Mesenchymal stem cell (in vitro differentiated cells and primary cell): Measurements from ENCODE around the gene PPP1R14B.

Experiments
- DNase-seq: peaks from one replicate; pipeline ENCODE4 v3.0.0-alpha.2; 2013
- H2AFZ ChIP-seq: one replicate; pipeline ENCODE4 v1.6.1; 2013; ENCODE audit warnings: low read depth, mild to moderate bottlenecking, control low read depth, inconsistent platforms, low read length, moderate library complexity
- H2AK5ac ChIP-seq: 2 replicates; pipeline ENCODE4 v1.6.1; 2013; ENCODE audit warnings: low read length, moderate library complexity, mild to moderate bottlenecking, inconsistent platforms; ENCODE audit not compliant: severe bottlenecking
- H2BK120ac ChIP-seq: one replicate; pipeline ENCODE4 v1.6.1; 2013; ENCODE audit warnings: low read depth, mild to moderate bottlenecking, inconsistent platforms, low read length, moderate library complexity
- H2BK12ac ChIP-seq, 2 experiments: one replicate each; pipeline ENCODE4 v1.6.1; 2013; ENCODE audit warnings: inconsistent platforms in 2 of 2, low read length in 2 of 2, mild to moderate bottlenecking in 2 of 2, moderate library complexity in 2 of 2, control low read depth in 1 of 2
- H2BK15ac ChIP-seq: one replicate; pipeline ENCODE4 v1.6.1; 2013; ENCODE audit warnings: mild to moderate bottlenecking, low read depth, inconsistent platforms; ENCODE audit not compliant: poor library complexity, severe bottlenecking
- H2BK5ac ChIP-seq: 2 replicates; pipeline ENCODE4 v1.6.1; 2013; ENCODE audit warnings: low read depth, mild to moderate bottlenecking, low read length, control low read depth, inconsistent platforms; ENCODE audit not compliant: poor library complexity, severe bottlenecking
- H3K14ac ChIP-seq, 2 experiments: one replicate each; pipeline ENCODE4 v1.6.1; 2013; ENCODE audit warnings: inconsistent platforms in 2 of 2, low read length in 2 of 2, control low read depth in 1 of 2, mild to moderate bottlenecking in 1 of 2, moderate library complexity in 1 of 2
- H3K18ac ChIP-seq, 2 experiments: one replicate each; pipeline ENCODE4 v1.6.1; 2013; ENCODE audit warnings: inconsistent platforms in 2 of 2, low read length in 2 of 2, control low read depth in 1 of 2, low read depth in 1 of 2, mild to moderate bottlenecking in 1 of 2
- H3K23ac ChIP-seq, 2 experiments: one replicate each; pipeline ENCODE4 v1.6.1; 2013; ENCODE audit warnings: inconsistent platforms in 2 of 2, low read length in 2 of 2, mild to moderate bottlenecking in 2 of 2, moderate library complexity in 2 of 2, control low read depth in 1 of 2
- H3K27ac ChIP-seq: 2 replicates; pipeline ENCODE4 v1.5.1; 2013; ENCODE audit warnings: mild to moderate bottlenecking, moderate library complexity, low read length, control low read depth, inconsistent platforms; ENCODE audit not compliant: poor library complexity, severe bottlenecking
- H3K27me3 ChIP-seq, 2 experiments: 2 replicates each; pipeline versions ENCODE4 v1.6.1 to v1.7.0; 2013; ENCODE audit warnings: low read length in 2 of 2, mild to moderate bottlenecking in 2 of 2, moderate library complexity in 2 of 2, control low read depth in 1 of 2, inconsistent platforms in 1 of 2; ENCODE audit not compliant: control insufficient read depth in 1 of 2, insufficient read depth in 1 of 2
- H3K36me3 ChIP-seq, 2 experiments: 2 replicates each; pipeline versions ENCODE4 v1.6.1 to v1.7.0; 2013; ENCODE audit warnings: low read length in 2 of 2, control low read depth in 1 of 2, inconsistent platforms in 1 of 2, low read depth in 1 of 2, mild to moderate bottlenecking in 1 of 2; ENCODE audit not compliant: insufficient read depth in 2 of 2, control insufficient read depth in 1 of 2
- H3K4ac ChIP-seq, 2 experiments: one replicate each; pipeline ENCODE4 v1.6.1; 2013; ENCODE audit warnings: inconsistent platforms in 2 of 2, low read length in 2 of 2, mild to moderate bottlenecking in 2 of 2, moderate library complexity in 2 of 2, control low read depth in 1 of 2, low read depth in 1 of 2
- H3K4me1 ChIP-seq: 2 replicates; pipeline ENCODE4 v1.6.1; 2013; ENCODE audit warnings: low read depth, low read length, control low read depth; ENCODE audit not compliant: control insufficient read depth, insufficient read depth
- H3K4me2 ChIP-seq: 2 replicates; pipeline ENCODE4 v1.6.1; 2013; ENCODE audit warnings: low read length, mild to moderate bottlenecking, inconsistent platforms; ENCODE audit not compliant: poor library complexity, severe bottlenecking
- H3K4me3 ChIP-seq, 2 experiments: 2 replicates each; pipeline versions ENCODE4 v1.5.1 to v1.7.0; 2013; ENCODE audit warnings: low read length in 2 of 2, mild to moderate bottlenecking in 2 of 2, control low read depth in 1 of 2, low read depth in 1 of 2; ENCODE audit not compliant: insufficient read depth in 1 of 2
- H3K79me1 ChIP-seq: replicated peaks from 2 replicates; pipeline ENCODE4 v1.6.1; 2013; ENCODE audit warnings: mild to moderate bottlenecking, control low read depth, low read length, inconsistent platforms; ENCODE audit not compliant: poor library complexity, severe bottlenecking
- H3K9ac ChIP-seq: 2 replicates; pipeline ENCODE4 v1.7.0; 2013; ENCODE audit warnings: mild to moderate bottlenecking, low read length, moderate library complexity
- H3K9me3 ChIP-seq: 2 replicates; pipeline ENCODE4 v1.7.0; 2013; ENCODE audit warnings: mild to moderate bottlenecking, low read length; ENCODE audit not compliant: control insufficient read depth
- H4K8ac ChIP-seq: one replicate; pipeline ENCODE4 v1.6.1; 2013; ENCODE audit warnings: inconsistent platforms, mild to moderate bottlenecking, low read length, moderate library complexity
- H4K91ac ChIP-seq: one replicate; pipeline ENCODE4 v1.6.1; 2013; ENCODE audit warnings: mild to moderate bottlenecking, low read length, inconsistent platforms
- WGBS: methylation state at CpG from one replicate; pipeline ENCODE4 v1.1.7; 2013; ENCODE audit warnings: mixed read lengths; 5-methylcytosine and 5-hydroxymethylcytosine counted together

Gene PPP1R14B

GRCh38 chr11:64245797-64246620 lies 734 bp downstream of the PPP1R14B start:
- peak overlapping the region; percentile 95 for H4K91ac ChIP-seq
- H3K14ac ChIP-seq = peak overlapping the region in 1 of 2 experiments; percentile 98
- no peaks in the 10 kb centered on the region for H3K9me3 ChIP-seq
- H3K27me3 ChIP-seq = no peaks in the 10 kb centered on the region
- peak overlapping the region; percentile 89 for H3K4me2 ChIP-seq
- H4K8ac ChIP-seq = peak overlapping the region; percentile 33
- H3K36me3 ChIP-seq = peaks cover 14 to 26% of the 10 kb centered on the region in 2 experiments
- WGBS = 2% methylated on average over 32 of the region's 46 CpGs
- H2AFZ ChIP-seq = no peak overlapping the region
- peak overlapping the region; percentile 75 to 95 for H3K4me3 ChIP-seq
- peak overlapping the region; percentile 30 for H2BK15ac ChIP-seq
- H3K4me1 ChIP-seq = peaks cover 40% of the 10 kb centered on the region
- H3K27ac ChIP-seq = peak overlapping the region; percentile 79
- peak; percentile 93 for DNase-seq
- H2BK120ac ChIP-seq = peak overlapping the region; percentile 82
- peaks cover 5% of the 10 kb centered on the region for H3K79me1 ChIP-seq
- H2AK5ac ChIP-seq = peak overlapping the region; percentile 6
- H3K23ac ChIP-seq = peak overlapping the region in 1 of 2 experiments; percentile 90
- H2BK12ac ChIP-seq = peak overlapping the region; percentile 69 to 87
- H2BK5ac ChIP-seq = peak overlapping the region; percentile 10
- H3K18ac ChIP-seq = peak overlapping the region; percentile 68 to 91
- peak overlapping the region; percentile 93 for H3K9ac ChIP-seq
- H3K4ac ChIP-seq = peak overlapping the region; percentile 96

- Histone ChIP-seq H3K9me3 (no peaks in the 10 kb centered on the region), H3K4me1 (peaks cover 37% of the 10 kb centered on the region), H2BK12ac (peak overlapping the region in 1 of 2 experiments; percentile 87), H3K27ac (peak overlapping the region; percentile 79), H3K14ac (peak overlapping the region in 1 of 2 experiments; percentile 83), H3K9ac (peak overlapping the region; percentile 93), H2BK120ac (peak overlapping the region; percentile 55), H4K8ac (peak overlapping the region; percentile 33), H3K23ac (no peak overlapping the region), H3K4ac (peak overlapping the region; percentile 96), H3K27me3 (no peaks in the 10 kb centered on the region), H2BK15ac (no peak overlapping the region), H3K36me3 (peaks cover 14 to 26% of the 10 kb centered on the region in 2 experiments), H4K91ac (peak overlapping the region; percentile 95), H3K79me1 (peaks cover 3% of the 10 kb centered on the region), H3K4me3 (peak overlapping the region; percentile 75 to 95), H3K4me2 (peak overlapping the region; percentile 89), H2AK5ac (no peak overlapping the region), H2BK5ac (peak overlapping the region; percentile 10), H3K18ac (peak overlapping the region; percentile 46 to 91), H2AFZ (no peak overlapping the region)
- 33% methylated on average over 2 of the region's 6 CpGs for WGBS
- DNase-seq = no peak
Observed at GRCh38 chr11:64245401-64245796, 1.3 kb downstream of the PPP1R14B start.

GRCh38 chr11:64244966-64245365 lies 1.8 kb downstream of the PPP1R14B start:
- peak overlapping the region in 1 of 2 experiments; percentile 38 for H3K4ac ChIP-seq

GRCh38 chr11:64244107-64244506 lies 2.6 kb downstream of the PPP1R14B start:
- Histone ChIP-seq H3K4ac (no peak overlapping the region), H3K9ac (peak overlapping the region; percentile 93), H2BK15ac (no peak overlapping the region), H2BK5ac (no peak overlapping the region), H3K14ac (no peak overlapping the region), H3K27me3 (no peaks in the 10 kb centered on the region), H2BK12ac (no peak overlapping the region), H3K4me3 (peak overlapping the region in 1 of 2 experiments; percentile 51), H3K27ac (peak overlapping the region; percentile 1), H3K4me2 (no peak overlapping the region), H4K91ac (no peak overlapping the region), H2AFZ (no peak overlapping the region), H3K79me1 (peaks cover 10% of the 10 kb centered on the region), H3K9me3 (no peaks in the 10 kb centered on the region), H3K4me1 (peaks cover 41% of the 10 kb centered on the region), H3K18ac (no peak overlapping the region), H2AK5ac (no peak overlapping the region), H3K36me3 (peaks cover 22 to 30% of the 10 kb centered on the region in 2 experiments), H4K8ac (no peak overlapping the region), H3K23ac (no peak overlapping the region), H2BK120ac (no peak overlapping the region)
- WGBS = 76% methylated on average over 3 of the region's 5 CpGs
- no peak for DNase-seq

More at GRCh38 chr11:64244966-64245365, 1.8 kb downstream of the PPP1R14B start:
- Histone ChIP-seq H3K23ac (peak overlapping the region in 1 of 2 experiments; percentile 81), H3K79me1 (peaks cover 6% of the 10 kb centered on the region), H3K9me3 (no peaks in the 10 kb centered on the region), H3K18ac (peak overlapping the region in 1 of 2 experiments; percentile 29), H3K4me1 (peaks cover 41% of the 10 kb centered on the region), H3K9ac (peak overlapping the region; percentile 93), H2BK15ac (no peak overlapping the region), H2BK5ac (peak overlapping the region; percentile 10), H3K27ac (peak overlapping the region; percentile 79), H3K14ac (peak overlapping the region in 1 of 2 experiments; percentile 57), H2BK120ac (peak overlapping the region; percentile 27), H3K4me3 (peak overlapping the region; percentile 75 to 95), H3K36me3 (peaks cover 15 to 26% of the 10 kb centered on the region in 2 experiments), H2AFZ (no peak overlapping the region), H2BK12ac (peak overlapping the region in 1 of 2 experiments; percentile 60), H2AK5ac (peak overlapping the region; percentile 68), H4K91ac (no peak overlapping the region), H3K27me3 (no peaks in the 10 kb centered on the region), H3K4me2 (peak overlapping the region; percentile 89), H4K8ac (peak overlapping the region; percentile 12)
- DNase-seq = no peak
- WGBS = 100% methylated on average over 1 of the region's 6 CpGs
